Endothelial cell of umbilical vein (primary cell): ENCODE measurements around the gene SORL1. TPM values are rescaled to one million over a fixed set of nuclear protein-coding genes. Genes with fewer than 3 reads are reported as not detected.

ENCODE experiments used
- BruUV-seq: library from RNA; stranded (reverse); fragments of 400-500 nt; replicated peaks from 2 replicates; lab custom pipeline; 2021; lab: Mats Ljungman, UMichigan
- CTCF ChIA-PET: fragments of 300-600, 350-600 bp; sonication (Branson Sonifier 250); formaldehyde crosslinking; loops from one replicate; lab custom pipeline; 2021; ENCODE audit warnings: antibody characterized with exemption, inconsistent platforms; lab: Charles Lee
- POLR2A ChIA-PET: fragments of 300-600, 350-600 bp; sonication (Branson Sonifier 250); formaldehyde crosslinking; loops from one replicate; lab custom pipeline; 2021; ENCODE audit warnings: antibody characterized with exemption, inconsistent platforms; lab: Charles Lee
- DNase-seq: peaks from one replicate; pipeline ENCODE4 v3.0.0-alpha.2; 2011; ENCODE audit warnings: low read depth, low spot score
- FAIRE-seq: peaks from 2 replicates; lab custom pipeline; 2011; peaks lifted over from hg19 to GRCh38; lab: Jason Lieb, UNC
- H2AFZ ChIP-seq: 2 replicates; pipeline ENCODE4 v1.6.0; 2012; ENCODE audit warnings: low read depth, low read length, control low read depth, inconsistent platforms
- H3K27ac ChIP-seq: 2 replicates; pipeline ENCODE4 v1.5.1; 2011; ENCODE audit warnings: low read depth, mild to moderate bottlenecking, control low read depth, low read length, moderate library complexity; ENCODE audit not compliant: insufficient read depth
- H3K27me3 ChIP-seq, 2 experiments: 2 replicates each; pipeline versions ENCODE4 v1.6.0 to v1.6.1; 2011; ENCODE audit warnings: low read length in 2 of 2, mixed read lengths in 1 of 2; ENCODE audit not compliant: control insufficient read depth in 2 of 2, insufficient read depth in 2 of 2
- H3K36me3 ChIP-seq, 2 experiments: 2 replicates in 1 of 2; 3 replicates in 1 of 2; pipeline ENCODE4 v1.5.1; 2011; ENCODE audit warnings: low read length in 2 of 2, mild to moderate bottlenecking in 1 of 2, moderate library complexity in 1 of 2; ENCODE audit not compliant: control insufficient read depth in 2 of 2, insufficient read depth in 2 of 2; ENCODE audit errors: extremely low read depth in 1 of 2
- H3K4me1 ChIP-seq: 3 replicates; pipeline ENCODE4 v1.5.1; 2011; ENCODE audit warnings: mild to moderate bottlenecking, low read length; ENCODE audit not compliant: control insufficient read depth, insufficient read depth; ENCODE audit errors: extremely low read depth
- H3K4me2 ChIP-seq: 2 replicates; pipeline ENCODE4 v1.6.1; 2011; ENCODE audit warnings: low read length, control low read depth, mixed read lengths; ENCODE audit not compliant: insufficient read depth
- H3K4me3 ChIP-seq, 3 experiments: fragments of 200-600 bp in 1 of 3; sonication (generic), shearing (Covaris generic) in 1 of 3; replicated peaks in 1 of 3; 2 replicates each; pipeline ENCODE4 v1.5.1; 2011 to 2016; ENCODE audit warnings: control low read depth in 3 of 3, low read length in 3 of 3, mild to moderate bottlenecking in 2 of 3, inconsistent platforms in 1 of 3, low read depth in 1 of 3, moderate library complexity in 1 of 3; ENCODE audit not compliant: insufficient read depth in 1 of 3
- H3K79me2 ChIP-seq: 2 replicates; pipeline ENCODE4 v1.6.0; 2012; ENCODE audit warnings: low read length, inconsistent platforms; ENCODE audit not compliant: control insufficient read depth, insufficient read depth
- H3K9ac ChIP-seq: replicated peaks from 2 replicates; pipeline ENCODE3; 2011; ENCODE audit warnings: low read length, control low read depth; ENCODE audit not compliant: insufficient read depth; ENCODE audit errors: extremely low read depth
- H3K9me1 ChIP-seq: replicated peaks from 3 replicates; pipeline ENCODE4 v1.6.0; 2011; ENCODE audit warnings: mild to moderate bottlenecking, low read length; ENCODE audit not compliant: control insufficient read depth, insufficient read depth; ENCODE audit errors: extremely low read depth
- H3K9me3 ChIP-seq: replicated peaks from 2 replicates; pipeline ENCODE4 v1.5.1; 2012; ENCODE audit warnings: low read length, inconsistent platforms; ENCODE audit not compliant: control insufficient read depth, insufficient read depth
- H4K20me1 ChIP-seq: replicated peaks from 2 replicates; pipeline ENCODE3; 2011; ENCODE audit warnings: mild to moderate bottlenecking, low read length; ENCODE audit not compliant: control insufficient read depth, insufficient read depth; ENCODE audit errors: extremely low read depth
- CTCF ChIP-seq, 2 donors: IDR thresholded peaks; 1 replicate in 1 of 2; 2 replicates in 1 of 2; pipeline ENCODE4 v1.5.1; 2011; ENCODE audit warnings: low read length in 2 of 2, mild to moderate bottlenecking in 2 of 2, moderate library complexity in 2 of 2, control low read depth in 1 of 2, inconsistent platforms in 1 of 2, low read depth in 1 of 2; ENCODE audit not compliant: insufficient read depth in 1 of 2; ENCODE audit errors: extremely low read depth in 1 of 2
- EZH2 ChIP-seq: IDR thresholded peaks from 2 replicates; pipeline ENCODE4 v1.6.1; 2012; ENCODE audit warnings: borderline replicate concordance, low read depth, mild to moderate bottlenecking, moderate library complexity, low read length, inconsistent platforms; ENCODE audit not compliant: severe bottlenecking
- FOS ChIP-seq: IDR thresholded peaks from 2 replicates; pipeline ENCODE4 v1.6.1; 2011; ENCODE audit warnings: mild to moderate bottlenecking, low read length, moderate library complexity, borderline replicate concordance; ENCODE audit not compliant: insufficient read depth
- GATA2 ChIP-seq: IDR thresholded peaks from 2 replicates; pipeline ENCODE4 v1.7.0; 2011; ENCODE audit warnings: low read depth, mild to moderate bottlenecking, moderate library complexity, mixed read lengths, low read length; ENCODE audit not compliant: insufficient read length, insufficient read depth
- JUN ChIP-seq: IDR thresholded peaks from 2 replicates; pipeline ENCODE4 v1.6.1; 2011; ENCODE audit warnings: borderline replicate concordance, low read depth; ENCODE audit not compliant: insufficient read length, insufficient read depth
- MAX ChIP-seq: IDR thresholded peaks from 2 replicates; pipeline ENCODE4 v1.6.1; 2011; ENCODE audit not compliant: insufficient read depth, insufficient read length
- MYC ChIP-seq: IDR thresholded peaks from one replicate; pipeline ENCODE4 v1.6.1; 2011; ENCODE audit warnings: mild to moderate bottlenecking, low read depth, low read length
- POLR2A ChIP-seq: IDR thresholded peaks from 2 replicates; pipeline ENCODE4 v1.6.1; 2012; ENCODE audit warnings: low read depth, mild to moderate bottlenecking, control low read depth, low read length
- POLR2AphosphoS5 ChIP-seq: IDR thresholded peaks from 2 replicates; pipeline ENCODE4 v1.6.1; 2012; ENCODE audit warnings: low read depth, mild to moderate bottlenecking, control low read depth, low read length, moderate library complexity; ENCODE audit not compliant: insufficient read depth
- dilution Hi-C: fragments of 300-500 bp; cut with MboI; formaldehyde crosslinking; loops from one replicate; pipeline ENCODE4 v1.15.0; 2019; ENCODE audit warnings: low sequenced_read_pairs; ENCODE audit not compliant: extremely low pct_ligation_motif_present
- intact Hi-C: fragments of 100-400 bp; cut with micrococcal nuclease; formaldehyde crosslinking; loops from one replicate; pipeline ENCODE4 v1.10.0; 2022
- polyA plus RNA-seq, 4 experiments: library from polyadenylated mRNA; depleted of rRNA in 3 of 4; stranded (reverse) in 3 of 4; unstranded in 1 of 4; fragments of >200 nt; gene quantifications; 2 replicates each; pipeline versions ENCODE4 v1.2.1 to v1.2.3, GENCODE V29; 2011 to 2012; ENCODE audit warnings: missing spikeins in 1 of 4
- total RNA-seq: library from RNA; stranded (reverse); gene quantifications from 2 replicates; pipeline ENCODE4 v1.2.3, GENCODE V29; 2021

SORL1 gene
- total and polyA plus RNA-seq, 2 donors (not counting 3 experiments of a cell fraction or from before 2014, with no cell fraction given), result 0.17 to 0.31 TPM

- Histone ChIP-seq H3K4me3 (no peak overlapping the region), H3K9me1 (no peaks in the 10 kb centered on the region), H3K4me1 (peaks cover 17% of the 10 kb centered on the region), H3K27me3 (no peaks in the 10 kb centered on the region), H3K36me3 (no peaks in the 10 kb centered on the region), H3K79me2 (no peaks in the 10 kb centered on the region), H3K9me3 (no peaks in the 10 kb centered on the region), H3K27ac (no peak overlapping the region), H4K20me1 (no peaks in the 10 kb centered on the region), H3K9ac (no peak overlapping the region), H3K4me2 (no peak overlapping the region), H2AFZ (no peak overlapping the region)
- no TSS peak for BruUV-seq
- FAIRE-seq, result no peak
- CTCF ChIA-PET, result interaction anchor here (2.3 kb wide), 1 partner anchor 17 kb away, joined by 10 read pairs; no protein-coding TSS in a partner anchor
- no peak for TF ChIP-seq CTCF (IDR thresholded peaks at IDR 0.05; ENCODE audit: extremely low read depth in 1 of 2, insufficient read depth in 1 of 2, low read depth in 1 of 2, low read length in 2 of 2)
- DNase-seq, result no peak
- dilution Hi-C loops, result no loop called here
- POLR2A ChIA-PET, result no interaction called here
- intact Hi-C loops, result no loop called here
Measured at GRCh38 chr11:121483805-121484480, 31.8 kb downstream of the SORL1 start.

DNA sequence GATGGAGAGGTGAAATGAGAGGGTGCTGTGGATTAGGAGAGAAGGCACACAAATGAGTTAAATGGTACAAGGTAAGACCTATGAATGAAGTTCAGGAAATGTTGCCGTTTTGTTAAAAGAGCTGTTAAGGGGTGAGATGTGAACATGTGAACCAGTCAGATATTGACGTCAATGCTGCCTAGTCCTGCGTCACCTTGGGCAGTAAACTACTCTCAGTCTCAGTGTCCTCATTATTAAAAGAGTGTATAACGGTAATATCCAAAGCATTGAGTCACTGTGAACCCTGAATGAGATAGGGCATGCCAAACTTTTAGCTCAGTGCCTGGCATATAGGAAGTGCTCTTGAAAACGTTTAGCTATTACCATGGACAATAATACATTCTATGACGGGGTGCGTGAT, 33.1 kb downstream of the SORL1 start:
- TF ChIP-seq GATA2 (no peak), POLR2AphosphoS5 (no peak), JUN (no peak), POLR2A (no peak), MYC (no peak), EZH2 (no peak), CTCF (IDR thresholded peaks at IDR 0.05; ENCODE audit: extremely low read depth in 1 of 2, insufficient read depth in 1 of 2, low read depth in 1 of 2, low read length in 2 of 2) (no peak), MAX (no peak), FOS (no peak)
- CTCF ChIA-PET, result no interaction called here
- Histone ChIP-seq H4K20me1 (no peaks in the 10 kb centered on the region), H2AFZ (no peak overlapping the region), H3K27ac (no peak overlapping the region), H3K9me1 (no peaks in the 10 kb centered on the region), H3K9me3 (no peaks in the 10 kb centered on the region), H3K79me2 (no peaks in the 10 kb centered on the region), H3K4me2 (no peak overlapping the region), H3K36me3 (no peaks in the 10 kb centered on the region), H3K27me3 (no peaks in the 10 kb centered on the region), H3K4me1 (peaks cover 17% of the 10 kb centered on the region), H3K9ac (no peak overlapping the region), H3K4me3 (no peak overlapping the region)
- FAIRE-seq (no peak), DNase-seq (no peak)
- POLR2A ChIA-PET, result no interaction called here
- no TSS peak for BruUV-seq
- intact Hi-C loops (no loop called here), dilution Hi-C loops (no loop called here)
